Ishikawa (cell line): ENCODE measurements around the gene ZBTB8A.

ENCODE experiments used
- CEBPB ChIP-seq: IDR thresholded peaks from 2 replicates; pipeline ENCODE4 v1.6.1; 2012
- CREB1 ChIP-seq: IDR thresholded peaks from 2 replicates; pipeline ENCODE4 v1.6.1; 2012; ENCODE audit warnings: low read depth
- EGR1 ChIP-seq: IDR thresholded peaks from 2 replicates; pipeline ENCODE4 v1.6.1; 2012
- EP300 ChIP-seq: IDR thresholded peaks from 2 replicates; pipeline ENCODE4 v1.6.1; 2012; ENCODE audit warnings: borderline replicate concordance
- FOXM1 ChIP-seq: IDR thresholded peaks from 2 replicates; pipeline ENCODE4 v1.6.1; 2012; ENCODE audit warnings: low read depth, borderline replicate concordance
- MAX ChIP-seq: IDR thresholded peaks from 2 replicates; pipeline ENCODE4 v1.6.1; 2012
- NFIC ChIP-seq: IDR thresholded peaks from 2 replicates; pipeline ENCODE4 v1.6.1; 2012
- RAD21 ChIP-seq: IDR thresholded peaks from 2 replicates; pipeline ENCODE4 v1.6.1; 2012; ENCODE audit warnings: low read depth
- REST ChIP-seq: IDR thresholded peaks from 2 replicates; pipeline ENCODE4 v1.6.1; 2012; ENCODE audit warnings: low read depth, mild to moderate bottlenecking
- TAF1 ChIP-seq: IDR thresholded peaks from 2 replicates; pipeline ENCODE4 v1.6.1; 2012; ENCODE audit warnings: low read depth, mild to moderate bottlenecking
- TCF12 ChIP-seq: IDR thresholded peaks from 2 replicates; pipeline ENCODE4 v1.6.1; 2012; ENCODE audit warnings: low read depth
- TEAD4 ChIP-seq: IDR thresholded peaks from 2 replicates; pipeline ENCODE4 v1.6.1; 2012
- USF1 ChIP-seq: IDR thresholded peaks from 2 replicates; pipeline ENCODE4 v1.6.1; 2012
- YY1 ChIP-seq: IDR thresholded peaks from 2 replicates; pipeline ENCODE4 v1.6.1; 2012; ENCODE audit warnings: low read depth
- ZBTB7A ChIP-seq: IDR thresholded peaks from 2 replicates; pipeline ENCODE4 v1.6.1; 2012; ENCODE audit warnings: low read depth

ZBTB8A gene

GRCh38 chr1:32650752-32651460 lies 111.7 kb downstream of the ZBTB8A start, which contains the start of gene RBBP4:
TSS of gene RBBP4 (plus strand) at chr1:32651208. CDS start at chr1:32651307, 99 bp downstream.
- TF ChIP-seq TCF12 (peak; percentile 36; the same call in 1 of the 2 replicates), REST (no peak), EP300 (no peak), NFIC (no peak; the same call in 1 of the 2 replicates), TAF1 (peak; percentile 46; the same call in 1 of the 2 replicates), EGR1 (no peak), CEBPB (no peak), CREB1 (no peak; the same call in none of the 2 replicates), TEAD4 (no peak; the same call in 1 of the 2 replicates), USF1 (peak; percentile 96), ZBTB7A (no peak), FOXM1 (no peak; the same call in 1 of the 2 replicates), MAX (peak; percentile 95), RAD21 (no peak), YY1 (peak; percentile 85)

- TF ChIP-seq REST = no peak
- no peak for TF ChIP-seq USF1
- TF ChIP-seq RAD21 = no peak
- no peak for TF ChIP-seq EGR1
- no peak for TF ChIP-seq CEBPB
- no peak for TF ChIP-seq TAF1
- no peak for TF ChIP-seq YY1
- no peak for TF ChIP-seq TCF12
- TF ChIP-seq TEAD4 = no peak
- no peak for TF ChIP-seq CREB1
- no peak for TF ChIP-seq FOXM1
- no peak for TF ChIP-seq EP300
- no peak for TF ChIP-seq MAX
- TF ChIP-seq NFIC = no peak
- TF ChIP-seq ZBTB7A = no peak
Observed at GRCh38 chr1:32651461-32652073, 112.3 kb downstream of the ZBTB8A start.

GRCh38 chr1:32652244-32652962 lies 113.2 kb downstream of the ZBTB8A start:
- TF ChIP-seq TEAD4 (no peak), EGR1 (no peak), REST (no peak), ZBTB7A (no peak)
